HG03521 (cell line): ENCODE results near the gene RASAL2.
"Not testable (repeated sequence)": the region's sequence is repeated elsewhere in the genome, so short reads cannot be mapped to it uniquely, and the experiment has no call there.

Experiments used
- ATAC-seq: cut with Tn5 transposase; IDR thresholded peaks from one replicate; pipeline ENCODE4 v1.9.1; 2021; ENCODE audit warnings: mild to moderate bottlenecking, moderate library complexity; ENCODE audit not compliant: unreplicated experiment

Gene RASAL2

DNA sequence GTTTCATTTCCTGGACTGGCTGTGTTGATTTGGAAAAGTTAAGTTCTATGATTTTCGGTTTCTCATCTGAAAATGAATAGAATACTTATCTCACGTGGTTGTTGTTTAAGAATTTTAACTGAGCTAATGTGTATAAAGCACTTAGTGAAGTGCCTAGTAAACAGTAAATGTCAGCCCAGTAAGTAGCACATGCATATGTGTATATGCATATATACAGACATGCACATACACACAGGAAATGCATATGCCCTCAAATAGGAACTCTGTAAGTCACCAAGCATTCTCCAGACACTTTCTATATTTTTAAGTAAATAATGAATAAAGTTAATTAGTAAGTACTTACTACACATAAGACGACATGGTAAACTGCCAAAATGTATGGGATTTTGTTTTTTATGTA, 274.3 kb downstream of the RASAL2 start:
- no peak for ATAC-seq

DNA sequence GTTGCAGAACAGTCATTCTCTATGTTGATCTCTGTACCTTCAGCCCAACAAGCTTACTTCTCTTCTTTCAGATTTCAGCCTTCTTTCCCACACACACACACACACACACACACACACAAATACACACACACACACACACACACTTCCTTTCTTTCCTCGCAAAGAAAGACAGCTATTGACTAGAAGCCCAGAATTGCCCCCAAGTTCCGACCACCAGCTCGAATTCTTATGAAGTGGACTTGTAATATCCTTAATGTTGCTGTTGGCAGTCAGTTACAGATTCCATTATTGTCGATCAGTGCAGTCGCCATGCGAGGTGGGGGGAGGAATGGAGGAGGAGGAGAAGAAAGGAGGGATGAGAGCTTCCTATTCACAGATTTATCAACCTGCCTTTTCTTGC, 277.3 kb downstream of the RASAL2 start:
- ATAC-seq = no peak

DNA sequence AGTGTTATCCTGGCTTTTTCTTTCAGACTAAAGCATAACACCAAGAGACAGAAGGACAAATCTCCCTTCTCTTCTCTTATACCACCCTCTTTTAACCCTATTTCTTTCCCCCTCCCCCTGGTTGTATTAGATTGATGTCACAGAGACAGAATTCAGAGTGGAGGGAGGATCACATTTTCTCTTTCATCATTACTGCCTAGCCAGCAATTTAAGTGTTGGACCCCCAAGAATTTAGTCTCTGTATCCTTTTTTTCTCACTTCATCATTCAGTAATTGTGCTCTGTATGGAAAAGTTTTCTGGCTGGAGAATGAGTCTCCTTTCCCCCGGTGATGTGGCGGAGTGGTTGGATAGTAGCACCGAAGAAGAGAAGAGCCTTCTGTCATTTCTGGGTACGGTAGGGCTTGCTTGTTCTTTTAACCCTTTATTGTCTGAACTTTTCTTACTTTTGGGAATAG, 278.1 kb downstream of the RASAL2 start:
- no peak for ATAC-seq

DNA sequence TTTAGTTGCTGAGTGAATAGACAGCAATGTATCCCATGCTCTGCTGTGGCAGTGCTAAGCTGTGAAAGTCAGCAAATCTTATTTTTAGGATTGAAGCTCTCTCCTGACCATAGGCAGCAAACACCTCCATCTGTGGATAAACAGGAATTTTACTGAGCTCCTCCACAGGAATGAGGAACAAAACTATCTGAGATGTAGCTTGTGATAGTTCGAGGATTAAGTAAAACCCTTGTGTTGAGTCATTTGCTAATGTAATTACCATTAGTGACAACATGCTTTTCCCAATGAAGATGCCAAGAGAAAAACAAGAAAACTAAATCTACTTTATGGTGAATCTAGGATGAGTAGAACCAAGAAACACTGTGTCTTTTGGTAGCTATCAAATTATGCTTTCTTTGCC, 280.1 kb downstream of the RASAL2 start:
- ATAC-seq = no peak

DNA sequence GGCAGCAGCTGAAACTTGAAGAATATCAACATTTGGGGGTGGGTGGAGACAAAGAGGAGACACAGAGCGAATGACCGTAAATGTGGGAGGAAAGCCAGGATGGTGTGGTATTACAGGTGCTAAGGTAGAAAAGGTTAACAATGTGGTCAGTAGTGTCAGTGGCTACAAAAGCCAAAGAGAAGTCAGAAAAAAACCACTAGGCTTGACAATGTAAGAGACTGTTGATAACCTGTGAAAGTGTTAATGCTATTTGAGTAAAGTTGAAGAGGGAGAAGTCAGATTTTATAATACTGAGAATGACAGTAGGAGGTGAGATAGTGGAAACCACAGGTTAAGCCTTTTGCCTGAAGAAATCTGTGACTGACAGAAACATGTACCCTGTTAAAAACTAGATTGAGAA, 282.1 kb downstream of the RASAL2 start:
- ATAC-seq = no peak

DNA sequence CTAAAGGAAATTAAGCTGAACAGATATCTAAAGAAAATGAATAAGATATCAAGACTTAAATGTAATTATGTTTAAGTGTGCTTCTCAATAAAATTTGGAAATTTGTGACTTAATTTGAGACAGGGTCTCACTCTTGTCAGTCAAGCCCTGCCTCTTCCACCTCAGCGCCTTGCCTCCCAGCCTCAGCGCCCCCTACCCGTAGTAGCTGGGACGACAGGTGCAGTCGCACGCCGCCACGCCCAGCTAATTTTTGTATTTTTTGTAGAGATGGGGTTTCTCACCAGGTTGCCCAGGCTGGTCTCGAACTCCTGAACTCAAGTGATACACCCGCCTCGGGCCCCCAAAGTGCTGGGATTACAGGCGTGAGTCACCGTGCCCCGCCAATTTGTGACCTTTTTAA, 285.9 kb downstream of the RASAL2 start:
- no peak for ATAC-seq

DNA sequence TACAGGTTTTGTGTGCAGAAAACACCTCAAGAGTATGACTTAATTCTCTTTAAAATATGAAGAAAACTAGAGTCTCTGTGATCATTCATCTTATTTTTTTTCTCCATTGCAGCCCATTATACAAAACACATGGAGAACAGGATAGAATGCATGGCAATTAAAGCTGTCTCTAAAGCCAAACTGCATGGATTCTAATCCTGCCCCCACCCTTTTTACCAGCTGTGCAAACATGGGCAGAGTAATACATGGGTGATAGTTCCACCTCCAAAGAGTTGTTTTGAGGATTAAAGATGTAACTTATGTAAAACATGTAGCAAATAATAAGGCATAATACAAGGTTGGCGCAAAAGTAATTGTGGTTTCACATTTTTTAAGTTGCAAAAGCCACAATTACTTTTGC, 288.5 kb downstream of the RASAL2 start:
- no peak for ATAC-seq

DNA sequence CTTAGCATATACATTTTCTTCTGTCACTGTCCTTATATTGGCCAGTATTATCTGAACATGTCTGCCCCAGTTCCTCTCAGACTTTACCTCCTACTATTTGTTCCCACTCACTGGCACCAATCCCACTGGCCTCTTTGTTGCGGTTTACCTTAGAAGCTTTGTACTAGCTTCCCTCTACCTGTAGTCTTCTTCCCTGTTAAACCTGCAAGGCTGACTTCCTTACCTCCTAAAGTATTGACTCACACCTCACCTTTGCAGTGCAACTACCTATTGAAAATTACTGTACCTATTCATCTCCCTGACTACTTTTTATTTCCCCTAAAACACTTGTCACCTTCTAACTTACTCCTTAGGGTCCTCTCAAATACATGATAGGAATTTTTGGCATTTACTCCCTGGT, 291.8 kb downstream of the RASAL2 start:
- ATAC-seq = no peak

DNA sequence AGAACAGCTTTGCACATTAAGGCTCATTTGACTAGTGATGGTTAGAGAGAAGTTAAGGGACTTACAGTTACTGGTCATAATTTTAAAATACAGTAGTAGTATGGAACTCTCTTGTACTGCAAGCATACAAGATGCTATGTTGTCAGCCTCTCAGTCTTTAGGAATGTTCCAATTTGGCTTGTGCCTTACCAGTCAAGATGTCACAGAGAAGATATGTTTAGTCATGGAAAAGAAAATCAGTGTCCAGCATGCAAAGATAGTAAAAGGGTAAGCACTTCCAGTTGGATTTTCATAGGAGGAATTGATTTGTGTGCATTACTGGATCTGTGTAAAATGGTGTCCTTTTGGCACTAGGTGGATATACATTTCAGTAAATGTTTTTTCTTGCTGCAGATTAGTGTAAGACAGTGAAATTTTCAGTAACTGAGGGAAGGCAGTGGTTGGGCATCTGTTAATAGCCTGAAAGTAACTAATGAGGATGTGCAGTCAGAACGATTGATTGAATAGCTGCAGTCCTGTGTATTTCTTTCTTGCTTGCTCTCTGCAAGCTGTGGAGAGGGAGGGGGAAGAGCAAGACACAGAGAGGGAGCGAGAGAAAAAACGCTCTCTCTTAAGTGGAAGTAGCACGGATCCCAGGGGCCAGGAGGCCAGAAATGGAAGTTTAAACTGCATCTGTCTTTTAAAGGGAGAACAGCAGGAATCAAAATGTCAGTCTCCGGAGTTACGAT, 294.7 kb downstream of the RASAL2 start:
- no peak for ATAC-seq

DNA sequence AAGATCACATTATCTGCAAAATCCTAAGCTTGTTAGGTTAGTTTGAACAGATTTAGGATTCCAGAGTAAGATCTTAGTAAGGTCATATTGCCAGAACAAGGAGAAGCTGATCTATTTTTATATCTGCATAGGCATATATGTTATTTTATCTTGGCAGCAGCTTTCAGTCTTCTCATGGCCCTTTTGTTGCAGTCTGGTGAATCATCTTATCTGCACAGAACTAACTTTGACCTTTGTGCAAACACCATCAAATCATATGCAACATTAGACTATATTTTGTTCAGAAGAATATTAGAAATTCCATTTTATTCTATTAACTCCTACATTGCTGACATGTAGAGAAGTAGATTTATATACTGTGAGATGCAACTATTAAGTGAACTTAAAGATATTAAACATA, 295.5 kb downstream of the RASAL2 start:
- no peak for ATAC-seq

DNA sequence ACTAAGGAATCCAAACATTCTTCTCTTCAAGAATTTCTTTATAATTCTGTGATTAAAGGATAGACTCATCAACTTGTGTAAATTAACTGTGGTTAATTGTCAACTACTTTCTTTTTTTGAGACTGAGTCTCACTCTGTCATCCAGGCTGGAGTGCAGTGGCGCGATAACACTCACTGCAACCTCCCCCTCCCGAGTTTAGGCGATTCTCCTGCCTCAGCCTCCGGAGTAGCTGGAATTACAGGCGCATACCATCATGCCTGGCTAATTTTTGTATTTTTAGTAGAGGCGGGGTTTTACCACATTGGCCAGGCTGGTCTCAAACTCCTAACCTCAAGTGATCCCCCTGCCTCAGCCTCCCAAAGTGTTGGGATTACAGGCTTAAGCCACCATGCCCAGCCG, 296.4 kb downstream of the RASAL2 start:
- not testable (repeated sequence) for ATAC-seq

DNA sequence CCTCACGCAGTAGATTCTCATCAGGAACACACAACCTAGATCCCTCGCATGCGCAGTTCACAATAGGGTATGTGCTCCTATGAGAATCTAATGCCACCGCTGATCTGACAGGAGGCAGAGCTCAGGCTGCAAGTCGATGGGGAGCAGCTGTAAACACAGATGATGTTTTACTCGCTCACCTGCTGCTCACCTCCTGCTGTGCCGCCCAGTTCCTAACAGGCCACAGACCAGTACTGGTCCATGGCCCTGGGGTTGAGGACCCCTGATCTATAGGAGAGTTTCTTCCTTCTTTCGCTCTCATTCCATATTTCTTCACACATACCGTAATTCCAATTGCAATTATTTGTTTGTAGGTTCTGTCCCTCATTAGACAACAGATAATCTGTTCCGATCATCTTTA, 299.5 kb downstream of the RASAL2 start:
- ATAC-seq = no peak

DNA sequence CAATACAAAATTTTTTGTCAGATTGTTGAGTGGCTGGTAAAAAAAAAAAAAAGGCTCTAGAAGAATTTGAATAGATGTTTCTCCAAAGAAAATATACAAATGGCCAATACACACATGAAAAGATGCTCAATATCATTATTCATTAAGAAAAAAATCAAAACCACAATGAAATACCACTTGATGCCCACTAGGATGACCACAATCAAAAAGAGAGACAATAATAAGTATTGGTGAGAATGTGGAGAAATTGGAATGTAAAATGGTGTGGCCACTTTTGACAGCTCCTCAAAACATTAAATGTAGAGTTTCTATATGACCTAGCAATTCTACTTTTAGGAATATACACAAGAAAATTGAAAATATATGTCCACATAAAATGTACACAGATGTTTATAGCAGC, 302.9 kb downstream of the RASAL2 start:
- no peak for ATAC-seq

DNA sequence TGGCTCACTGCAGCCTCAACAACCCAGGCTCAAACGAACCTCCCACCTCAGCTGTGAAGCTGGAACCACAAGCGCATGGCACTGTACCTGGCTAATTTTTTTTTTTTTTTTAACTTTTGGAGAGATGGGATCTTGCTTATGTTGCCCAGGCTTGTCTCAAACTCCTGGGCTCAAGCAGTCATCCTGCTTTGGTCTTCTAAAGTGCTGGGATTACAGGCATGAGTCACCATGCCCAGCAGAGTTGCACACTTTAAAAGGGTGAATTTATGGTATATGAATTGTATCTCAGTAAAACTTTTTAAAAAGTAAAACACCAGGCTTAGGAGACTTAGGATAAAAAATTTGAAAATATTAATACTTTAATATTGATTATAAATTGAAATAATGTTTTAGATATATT, 303.8 kb downstream of the RASAL2 start:
- no peak for ATAC-seq

DNA sequence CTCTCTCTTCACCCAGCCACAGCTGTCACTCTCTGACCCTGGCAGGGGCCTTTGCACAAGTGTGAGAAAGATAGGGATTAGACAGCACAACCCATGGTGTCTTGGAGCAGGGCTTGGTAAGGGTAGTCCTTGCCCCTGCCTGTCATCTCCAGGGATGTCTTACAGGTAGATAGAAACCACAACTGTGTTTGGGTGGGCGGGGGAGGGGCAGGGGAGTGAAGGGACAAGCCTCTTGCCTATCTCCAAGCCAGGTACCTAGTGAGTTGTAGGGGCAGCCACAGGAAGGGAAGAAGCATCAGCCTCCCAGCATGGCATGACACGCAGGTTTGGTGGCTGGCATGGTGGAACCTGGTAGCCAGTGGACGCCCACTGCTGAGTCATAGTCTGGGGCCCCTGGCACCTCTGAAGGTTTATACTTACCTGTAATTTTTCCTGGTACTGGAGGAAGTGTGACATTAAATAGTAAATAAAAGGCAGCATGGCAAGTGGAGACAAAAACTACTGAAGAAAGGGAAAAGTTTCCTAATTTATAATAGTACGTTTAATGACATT, 305.3 kb downstream of the RASAL2 start:
- no peak for ATAC-seq

DNA sequence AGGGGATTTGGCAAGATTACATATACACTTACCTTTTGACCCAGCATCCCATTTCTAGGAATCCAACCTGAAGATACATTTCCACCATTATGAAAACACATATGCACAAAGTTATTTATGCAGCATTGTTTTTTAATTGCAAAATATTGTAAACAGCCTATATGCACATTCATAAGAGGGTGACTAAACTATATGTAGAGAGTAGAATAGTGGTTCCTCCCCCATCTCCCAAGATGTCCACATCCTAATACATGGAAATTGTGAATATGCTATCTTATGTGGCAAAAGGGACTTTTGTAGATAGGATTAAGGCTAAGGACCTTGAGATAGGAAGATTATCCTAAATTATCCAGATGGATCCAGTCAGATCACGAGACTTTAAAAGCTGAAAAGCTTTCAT, 311.2 kb downstream of the RASAL2 start:
- ATAC-seq = no peak

DNA sequence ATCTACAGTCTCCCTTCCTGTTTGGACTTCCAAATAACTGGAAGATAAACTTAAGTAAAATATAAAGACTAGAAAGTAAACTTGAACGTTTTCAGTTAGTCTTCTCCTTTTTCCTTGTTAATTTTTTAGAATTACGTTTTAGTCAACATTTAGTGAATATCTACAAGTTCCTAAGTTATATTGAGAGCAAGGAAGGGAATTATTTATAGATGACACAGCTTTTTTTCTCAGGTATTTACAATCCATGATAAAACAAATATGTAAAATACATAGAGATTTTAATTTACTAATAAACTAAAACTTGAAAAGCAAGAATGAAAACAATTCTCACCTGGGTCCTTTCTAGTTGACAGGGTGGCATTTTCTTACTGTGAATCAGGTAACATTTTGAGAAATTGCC, 313.3 kb downstream of the RASAL2 start:
- ATAC-seq = no peak

DNA sequence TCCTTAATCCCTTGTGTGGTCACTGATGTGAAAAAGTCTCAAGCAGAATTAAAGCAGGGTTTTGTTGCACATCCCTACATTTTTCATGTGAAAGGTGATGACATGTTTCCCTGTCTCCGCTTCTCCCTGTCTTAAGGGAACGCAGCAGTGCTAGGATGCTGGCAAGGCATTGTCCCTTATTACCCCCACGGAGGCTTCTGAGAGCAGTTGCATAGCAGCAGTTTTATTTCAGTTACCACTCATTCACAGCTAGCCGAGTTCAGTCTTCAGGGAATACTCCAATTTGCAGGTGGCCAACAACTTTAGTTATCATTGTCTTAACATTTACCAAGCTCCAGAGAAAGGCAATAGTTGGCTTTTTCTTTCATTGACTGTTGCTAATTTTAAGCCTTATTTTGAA, 313.8 kb downstream of the RASAL2 start:
- ATAC-seq = no peak

DNA sequence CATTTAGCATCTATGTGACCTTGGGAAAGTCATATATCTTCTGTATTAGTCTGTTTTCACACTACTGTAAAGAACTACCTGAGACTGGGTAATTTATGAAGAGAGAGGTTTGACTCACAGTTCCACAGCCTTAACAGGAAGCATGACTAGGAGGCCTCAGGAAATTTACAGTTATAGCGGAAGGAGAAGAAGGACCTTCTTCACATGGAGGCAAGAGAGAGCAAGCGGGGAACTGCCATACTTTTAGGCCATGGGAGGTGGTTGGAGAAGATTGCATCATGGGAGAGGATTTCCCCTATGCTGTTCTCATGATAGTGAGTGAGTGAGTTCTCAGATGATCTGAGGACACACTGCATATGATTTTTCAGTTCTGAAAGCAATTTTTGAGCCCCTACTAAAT, 315.0 kb downstream of the RASAL2 start:
- ATAC-seq = no peak

DNA sequence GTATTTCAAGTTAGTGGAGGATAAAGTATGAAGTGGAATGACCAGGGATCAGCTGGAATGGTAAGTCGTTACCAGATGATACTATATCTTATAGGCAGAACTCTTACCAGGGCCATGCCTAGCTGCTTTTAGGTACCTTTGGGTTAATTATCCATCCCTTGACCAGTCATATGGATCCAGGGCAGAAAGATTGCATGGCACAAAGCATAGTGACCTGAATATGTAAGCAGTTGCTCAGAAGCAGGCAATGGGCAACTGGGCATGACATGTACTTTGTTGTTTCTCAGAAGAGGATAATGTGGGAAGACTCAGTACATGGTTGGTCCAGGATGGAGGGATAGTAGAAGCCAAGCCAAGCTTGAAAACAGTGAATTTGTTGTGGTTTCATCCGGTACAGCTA, 315.6 kb downstream of the RASAL2 start:
- ATAC-seq = no peak

DNA sequence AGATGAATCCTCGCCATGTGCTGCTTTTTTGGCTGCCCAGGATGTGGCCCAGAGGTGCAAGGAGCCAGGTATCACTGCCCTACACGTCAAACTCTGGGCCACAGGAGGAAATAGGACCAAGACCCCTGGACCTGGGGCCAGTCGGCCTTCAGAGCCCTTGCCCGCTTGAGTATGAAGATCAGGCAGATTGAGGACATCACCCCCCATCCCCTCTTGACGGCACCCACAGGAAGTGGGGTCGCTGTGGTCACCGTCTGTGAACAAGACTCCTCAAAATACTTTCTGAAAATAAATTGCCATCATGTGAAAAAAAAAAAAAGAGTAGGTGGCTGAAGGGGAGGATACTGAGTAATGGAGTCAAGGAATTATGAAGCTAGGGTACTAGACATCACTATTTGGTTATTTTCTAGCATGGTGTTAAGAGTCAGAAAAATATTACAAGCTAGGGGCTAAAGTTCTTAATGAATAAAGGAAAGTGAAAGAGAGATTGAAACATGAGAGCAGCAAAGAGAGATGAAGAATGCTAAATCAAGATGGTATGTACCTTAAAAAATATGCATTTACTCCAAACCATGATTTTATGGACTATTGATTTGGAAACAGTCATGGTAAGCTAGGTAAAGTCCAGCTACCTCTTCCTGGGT, 318.0 kb downstream of the RASAL2 start:
- ATAC-seq = peak; percentile 72

DNA sequence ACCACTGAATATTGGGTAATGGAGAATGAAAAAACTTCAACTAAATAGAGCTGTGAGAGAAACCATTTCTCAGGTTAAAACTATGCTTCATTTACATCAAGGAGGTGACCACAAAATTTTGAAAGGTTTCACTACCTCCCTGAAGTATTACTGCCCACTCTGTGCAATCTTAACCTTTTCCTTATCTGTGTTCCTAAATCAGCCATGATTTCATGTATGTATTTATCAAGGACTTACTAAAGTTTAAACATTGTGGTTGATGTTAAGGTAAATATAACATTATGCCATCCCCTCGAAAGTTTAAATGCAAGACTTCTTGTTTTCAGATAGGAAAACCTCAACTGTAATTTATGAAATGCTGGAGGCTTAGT, 318.5 kb downstream of the RASAL2 start:
- ATAC-seq = peak; percentile 83

DNA sequence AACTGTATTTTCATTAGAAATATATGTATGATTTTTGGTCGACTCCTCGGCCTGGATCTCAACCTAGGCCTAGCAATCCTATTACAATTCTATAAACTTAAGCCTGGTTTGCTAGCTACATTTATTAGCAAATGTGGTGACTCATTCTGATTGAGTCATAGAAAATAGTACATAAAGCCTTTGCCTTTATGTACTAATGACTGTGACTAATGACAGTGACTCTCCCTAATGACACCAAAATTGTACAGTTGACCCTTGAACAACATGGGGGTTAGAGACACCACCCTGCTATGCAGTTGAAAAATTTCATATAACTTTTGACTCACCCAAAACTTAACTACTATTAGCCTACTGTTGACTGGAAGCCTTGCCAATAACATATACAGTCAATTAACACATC, 324.0 kb downstream of the RASAL2 start:
- no peak for ATAC-seq
